Right lobe of liver (tissue), 4 donors: ENCODE results near the gene TSPAN11.

ENCODE experiments used
- POLR2A ChIP-seq: fragments of 450-650 bp; IDR thresholded peaks from one replicate; pipeline ENCODE4 v1.6.1; 2017; ENCODE audit warnings: antibody characterized with exemption, mild to moderate bottlenecking
- TF ChIP-seq, protein P1 (sequence below), 4 donors: fragments of 200-600 bp in 3 of 4; fragments of 450-650 bp in 1 of 4; IDR thresholded peaks; one replicate each; pipeline versions ENCODE4 v1.5.1 to v1.8.0; 2016 to 2022; ENCODE audit warnings: antibody characterized with exemption in 4 of 4, mild to moderate bottlenecking in 2 of 4
- donor health status: DM: no; HTN: no; CAD: no.
- donor health status: DM: no; HTN: no; CAD: no.
- donor health status: DM: no; HTN: yes; CAD: no.

DNA sequence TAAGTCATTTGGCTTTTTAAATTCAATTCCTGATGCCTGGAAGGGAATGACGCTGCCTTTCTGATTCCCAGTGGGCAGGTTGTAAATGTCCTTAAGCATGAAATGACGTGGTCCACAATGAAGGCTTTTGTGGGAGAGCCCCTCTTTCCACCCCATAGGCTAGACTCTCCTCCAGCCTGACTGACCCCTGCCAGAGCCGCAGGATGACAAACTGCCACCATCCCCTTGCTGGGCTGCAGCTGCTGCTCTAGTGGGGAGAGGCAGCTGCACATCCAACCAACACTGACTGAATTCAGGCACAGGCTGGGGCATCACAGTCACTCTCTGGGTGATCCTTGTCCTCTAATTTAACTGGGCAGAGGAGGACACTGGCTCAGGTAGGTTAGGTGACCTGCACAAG is 6.3 kb downstream of the TSPAN11 start:
- TF ChIP-seq, protein P1, sequence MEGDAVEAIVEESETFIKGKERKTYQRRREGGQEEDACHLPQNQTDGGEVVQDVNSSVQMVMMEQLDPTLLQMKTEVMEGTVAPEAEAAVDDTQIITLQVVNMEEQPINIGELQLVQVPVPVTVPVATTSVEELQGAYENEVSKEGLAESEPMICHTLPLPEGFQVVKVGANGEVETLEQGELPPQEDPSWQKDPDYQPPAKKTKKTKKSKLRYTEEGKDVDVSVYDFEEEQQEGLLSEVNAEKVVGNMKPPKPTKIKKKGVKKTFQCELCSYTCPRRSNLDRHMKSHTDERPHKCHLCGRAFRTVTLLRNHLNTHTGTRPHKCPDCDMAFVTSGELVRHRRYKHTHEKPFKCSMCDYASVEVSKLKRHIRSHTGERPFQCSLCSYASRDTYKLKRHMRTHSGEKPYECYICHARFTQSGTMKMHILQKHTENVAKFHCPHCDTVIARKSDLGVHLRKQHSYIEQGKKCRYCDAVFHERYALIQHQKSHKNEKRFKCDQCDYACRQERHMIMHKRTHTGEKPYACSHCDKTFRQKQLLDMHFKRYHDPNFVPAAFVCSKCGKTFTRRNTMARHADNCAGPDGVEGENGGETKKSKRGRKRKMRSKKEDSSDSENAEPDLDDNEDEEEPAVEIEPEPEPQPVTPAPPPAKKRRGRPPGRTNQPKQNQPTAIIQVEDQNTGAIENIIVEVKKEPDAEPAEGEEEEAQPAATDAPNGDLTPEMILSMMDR (IDR thresholded peaks at IDR 0.05) = no peak
- TF ChIP-seq POLR2A = no peak
